Activated CD4-positive, alpha-beta T cell treated with anti-CD3 and anti-CD28 coated beads, Interleukin-2, amount 50 U/mL, for 48 hours (primary cell): ENCODE measurements around the gene MND1.
"Not testable (repeated sequence)": the region's sequence is repeated elsewhere in the genome, so short reads cannot be mapped to it uniquely, and the experiment has no call there.

Source experiments
- DNase-seq, 2 experiments: peaks; one replicate each; pipeline ENCODE4 v3.0.0-alpha.2; 2020

The MND1 gene

DNA sequence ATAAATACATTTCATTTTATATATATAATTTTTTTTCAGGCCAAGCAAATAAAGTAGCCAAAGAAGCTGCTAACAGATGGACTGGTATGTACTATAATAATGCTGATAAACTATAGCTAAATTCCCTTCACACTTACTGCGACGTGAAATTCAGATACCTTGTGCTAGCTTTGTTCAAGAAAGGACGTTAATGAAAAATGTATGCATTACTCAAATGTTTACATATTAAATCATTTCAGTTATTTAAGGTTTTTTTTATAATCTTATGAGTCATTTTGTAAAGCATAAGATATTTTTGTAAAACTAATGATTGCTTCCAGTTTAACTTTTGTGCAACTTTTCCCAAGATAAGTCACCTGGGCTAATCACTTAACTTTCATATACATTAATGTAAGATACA lies 64.4 kb downstream of the MND1 start:
- DNase-seq, result no peak

DNA sequence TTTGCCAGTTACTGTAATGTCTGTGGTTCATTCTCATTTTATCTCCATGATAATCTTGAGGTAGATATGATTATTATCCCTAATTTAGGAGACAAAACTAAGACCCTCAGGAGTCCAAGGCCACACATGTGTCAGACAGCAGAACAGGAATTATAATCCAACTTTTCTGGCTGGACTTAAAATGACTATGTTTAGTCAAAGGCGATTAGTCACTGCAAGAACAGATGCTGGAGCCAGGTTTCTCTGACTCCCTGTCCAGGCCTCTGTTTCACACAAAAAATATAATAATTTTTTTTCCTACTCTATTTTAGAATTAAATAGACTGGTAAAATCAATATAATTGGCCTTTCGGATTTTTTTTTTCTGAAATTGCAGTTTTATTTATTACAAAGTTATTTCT lies 64.9 kb downstream of the MND1 start:
- no peak for DNase-seq

DNA sequence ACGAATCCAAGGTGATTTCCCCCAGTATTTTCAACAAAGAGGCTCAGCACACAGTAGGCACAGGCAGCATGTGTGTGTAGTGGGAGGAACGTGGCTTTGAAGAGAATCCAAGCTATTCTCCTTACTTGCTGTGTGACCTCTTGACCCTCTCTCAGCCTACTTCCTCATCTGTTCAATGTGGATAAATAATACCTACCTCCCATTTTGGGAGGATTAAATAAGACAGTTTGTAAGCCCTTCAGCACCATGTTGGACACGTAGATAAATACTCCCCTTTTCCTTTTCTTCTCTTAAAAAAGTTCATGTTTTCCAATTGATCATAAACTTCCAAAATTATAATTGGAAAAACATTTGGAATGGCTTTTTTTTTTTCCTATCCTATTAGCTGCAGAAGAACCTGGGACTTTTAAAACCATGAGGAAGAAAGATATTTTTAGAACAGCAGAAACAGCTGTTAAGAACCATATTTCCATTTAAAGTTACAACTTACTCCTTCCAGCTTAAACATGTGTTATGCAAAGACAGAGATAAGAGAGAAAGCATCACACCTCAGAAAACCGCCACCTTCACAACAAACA lies 65.5 kb downstream of the MND1 start:
- no peak for DNase-seq

DNA sequence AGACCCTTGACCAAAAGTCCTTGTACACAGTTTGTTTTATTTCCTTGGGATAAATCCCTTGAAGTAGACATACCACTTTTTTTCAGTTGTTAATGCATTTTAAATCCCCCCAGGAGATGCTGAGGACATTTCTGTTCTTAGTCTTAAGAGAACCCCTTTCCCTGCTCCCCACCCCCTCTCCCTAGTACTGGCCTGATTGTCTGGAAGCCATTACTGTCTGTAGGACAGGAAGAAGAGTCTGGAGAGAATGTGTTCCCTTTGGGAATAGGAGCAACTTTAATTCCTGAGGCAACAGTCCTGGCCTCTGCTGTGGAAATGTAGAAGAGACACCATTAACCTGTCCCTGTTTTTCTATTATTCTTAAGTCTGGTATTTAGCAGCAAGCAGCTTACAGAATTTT lies 69.4 kb downstream of the MND1 start:
- no peak for DNase-seq

DNA sequence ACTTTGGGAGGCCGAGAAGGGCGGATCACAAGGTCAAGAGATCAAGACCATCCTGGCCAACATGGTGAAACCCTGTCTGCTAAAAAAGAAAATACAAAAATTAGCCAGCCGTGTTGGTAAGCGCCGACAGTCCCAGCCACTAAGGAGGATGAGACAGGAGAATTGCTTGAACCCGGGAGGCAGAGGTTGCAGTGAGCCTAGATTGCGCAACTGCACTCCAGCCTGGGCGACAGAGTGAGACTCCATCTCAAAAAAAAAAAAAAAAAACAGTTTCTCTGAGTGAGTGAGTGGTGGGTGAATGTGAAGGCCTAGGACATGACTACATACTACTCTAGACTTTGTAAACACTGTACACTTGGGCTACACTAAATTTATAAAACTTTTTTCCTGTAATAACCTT lies 72.0 kb downstream of the MND1 start:
- not testable (repeated sequence) for DNase-seq

DNA sequence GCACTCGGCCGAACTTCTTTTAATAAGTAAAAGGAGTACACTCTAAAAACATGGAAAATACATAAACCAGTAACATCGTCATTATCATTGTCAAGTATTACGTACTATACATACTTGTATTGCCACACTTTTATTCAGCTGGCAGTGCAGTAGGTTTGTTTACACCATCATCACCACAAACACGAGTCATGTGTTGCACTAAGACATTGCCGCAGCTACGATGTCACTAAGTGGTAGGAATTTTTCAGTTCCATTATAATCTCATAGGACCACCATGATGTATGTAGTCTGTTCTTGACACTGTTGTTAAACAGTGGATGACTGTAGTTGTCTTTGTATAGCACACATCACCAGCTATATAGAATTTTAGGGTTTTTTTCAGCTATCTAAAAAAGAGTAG lies 73.6 kb downstream of the MND1 start:
- DNase-seq, result no peak

DNA sequence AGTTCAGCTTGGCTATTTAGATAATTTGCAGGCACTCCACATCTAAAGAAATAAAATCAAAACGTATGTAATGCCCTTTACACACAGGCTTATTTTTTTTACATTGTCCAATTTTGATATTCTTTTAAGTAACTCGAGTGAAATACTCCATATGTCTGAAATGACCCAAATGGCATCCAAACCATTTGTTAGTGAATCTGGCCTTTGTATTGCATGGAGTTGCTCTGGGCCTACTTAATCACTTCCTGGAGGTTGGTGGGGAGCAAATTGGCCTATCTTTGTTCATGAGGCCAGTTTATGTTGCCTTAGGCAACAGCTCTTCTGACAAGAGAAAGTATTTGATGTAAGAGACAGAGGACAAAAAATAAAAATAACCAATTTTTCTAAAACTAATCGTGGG lies 74.1 kb downstream of the MND1 start:
- no peak for DNase-seq

DNA sequence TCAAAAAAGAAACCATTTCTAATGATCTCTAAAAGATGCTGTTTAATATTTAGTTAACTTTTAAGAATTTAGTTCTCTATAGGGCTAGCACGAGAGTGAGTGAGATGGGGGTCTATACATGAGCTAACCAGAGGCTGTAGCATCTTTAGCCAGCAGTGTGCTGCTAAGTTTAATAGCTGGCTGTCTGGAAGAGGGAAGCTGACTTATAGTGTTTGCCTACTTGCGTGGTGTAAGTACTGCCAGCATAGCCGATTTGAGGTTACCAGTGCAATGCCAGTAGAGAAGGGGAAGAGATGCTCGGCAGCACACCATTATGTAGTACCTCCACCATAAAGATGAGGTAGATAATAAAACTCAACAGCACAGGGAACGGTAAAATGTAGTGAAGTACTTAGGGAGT lies 74.5 kb downstream of the MND1 start:
- DNase-seq, result no peak

GRCh38 chr4:153419673-153420278 lies 75.3 kb downstream of the MND1 start:
- DNase-seq, result no peak

GRCh38 chr4:153420361-153420760 lies 75.9 kb downstream of the MND1 start:
- DNase-seq, result no peak

DNA sequence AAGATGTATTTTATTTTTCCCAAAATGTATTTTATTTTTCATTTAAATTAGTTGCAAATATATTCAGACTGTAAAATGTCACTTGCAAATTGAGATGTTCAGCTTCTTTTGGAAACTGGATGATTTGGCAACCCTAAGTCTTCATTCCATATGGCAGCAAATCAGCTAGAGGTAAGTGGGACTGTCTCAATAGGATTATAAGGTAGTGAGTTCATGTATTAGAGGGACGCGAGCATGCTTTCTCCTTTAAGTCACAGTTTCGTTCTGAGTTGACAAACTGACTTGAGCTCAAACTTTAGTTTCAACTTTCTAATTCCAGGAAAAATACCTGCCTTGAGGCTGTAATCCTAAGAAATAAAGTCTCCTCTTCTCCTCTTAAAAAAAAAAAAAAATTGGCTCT lies 77.5 kb downstream of the MND1 start:
- no peak for DNase-seq

GRCh38 chr4:153426207-153426885 lies 81.9 kb downstream of the MND1 start:
- no peak for DNase-seq

DNA sequence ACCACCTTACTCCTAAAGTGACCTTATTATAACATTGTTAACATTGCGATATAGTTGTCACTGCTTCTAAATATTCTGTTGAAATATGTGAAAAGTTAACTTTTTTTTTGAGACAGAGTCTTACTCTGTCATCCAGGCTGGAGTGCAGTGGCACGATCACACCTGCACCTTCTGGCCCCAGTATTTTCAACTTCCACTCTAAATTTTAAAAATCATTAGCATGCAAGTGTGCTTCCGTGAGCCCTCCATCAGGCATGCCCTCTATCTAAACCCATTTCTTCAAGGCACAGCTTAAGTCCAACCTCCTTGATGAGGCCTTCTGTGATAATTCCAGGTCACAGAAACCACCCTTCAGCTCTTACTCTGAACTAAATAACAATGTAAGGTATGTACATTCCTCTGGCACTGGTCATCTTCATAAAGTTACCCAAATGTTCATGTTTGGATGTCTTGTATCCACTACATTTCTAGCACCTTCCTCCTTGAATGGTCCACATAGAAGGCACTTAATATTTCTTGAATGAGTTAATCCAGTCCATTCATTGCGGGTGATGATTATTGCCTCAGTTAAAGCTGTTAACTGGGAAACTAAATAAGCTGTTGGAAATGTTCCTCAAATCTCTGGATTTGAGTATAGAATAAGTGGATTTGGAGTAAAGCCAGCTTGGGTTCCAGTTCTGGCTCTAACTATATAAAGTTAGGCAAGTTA lies 83.0 kb downstream of the MND1 start:
- DNase-seq, result no peak

DNA sequence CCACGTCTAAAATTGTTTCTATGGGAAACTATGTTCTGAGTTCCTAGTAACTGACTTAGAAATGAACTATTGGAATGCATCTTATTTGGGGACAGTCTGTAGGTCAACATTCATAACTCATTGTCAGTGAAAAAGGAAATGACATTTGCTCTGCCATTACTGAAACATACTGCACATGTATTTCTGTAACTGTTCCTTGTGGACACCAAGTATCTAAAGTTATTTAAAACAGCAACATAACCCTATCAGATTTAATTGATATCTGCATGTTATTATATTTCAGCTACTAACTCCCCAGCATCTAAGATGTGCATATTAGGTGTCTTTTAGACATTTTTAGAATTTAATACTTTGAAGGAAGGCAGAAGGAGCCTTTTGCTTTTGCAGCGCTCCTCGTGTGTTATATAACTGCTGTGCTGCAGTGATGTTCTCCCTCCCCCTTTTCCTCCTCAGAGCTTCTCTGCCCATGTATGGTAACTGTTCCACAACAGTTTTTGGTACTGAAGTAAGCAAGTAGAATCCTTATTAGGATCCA lies 84.5 kb downstream of the MND1 start:
- no peak for DNase-seq

GRCh38 chr4:153432965-153433753 lies 88.7 kb downstream of the MND1 start:
- peak; percentile 68 to 81 for DNase-seq

- no peak for DNase-seq
Observed at GRCh38 chr4:153433754-153434105, 89.2 kb downstream of the MND1 start.

GRCh38 chr4:153434190-153434589 lies 89.7 kb downstream of the MND1 start:
- DNase-seq, result no peak

- peak; percentile 28 to 35 for DNase-seq
Observed at GRCh38 chr4:153438916-153439756, 94.6 kb downstream of the MND1 start.

- no peak for DNase-seq
Observed at GRCh38 chr4:153439831-153440230, 95.3 kb downstream of the MND1 start.

- no peak for DNase-seq
Observed at GRCh38 chr4:153440475-153440874, 96.0 kb downstream of the MND1 start.

GRCh38 chr4:153447175-153447905 lies 102.9 kb downstream of the MND1 start:
- no peak for DNase-seq
